SK-N-SH treated with all-trans-retinoic acid at 6 μM for 48 hours (cell line): ENCODE data around the gene EDIL3.

Source experiments
- ATAC-seq: fragments of 200-7000 bp; cut with Tn5 transposase; 3 replicates; pipeline ENCODE4 v1.9.1; 2020; ENCODE audit warnings: mild to moderate bottlenecking, moderate library complexity
- ARNTL ChIP-seq: fragments of 450-650 bp; formaldehyde crosslinking; IDR thresholded peaks from 2 replicates; pipeline ENCODE4 v1.5.0; 2020; ENCODE audit warnings: low read depth, mild to moderate bottlenecking, moderate library complexity, borderline replicate concordance
- BACH2 ChIP-seq: fragments of 250-450 bp; sonication (Bioruptor Pico); IDR thresholded peaks from 2 replicates; pipeline ENCODE4 v1.9.0; 2021; ENCODE audit warnings: mild to moderate bottlenecking, borderline replicate concordance
- CSDC2 ChIP-seq: fragments of 250-450 bp; sonication (Bioruptor Pico); IDR thresholded peaks from 2 replicates; pipeline ENCODE4 v1.5.0; 2020; ENCODE audit warnings: mild to moderate bottlenecking, moderate library complexity
- ESRRG ChIP-seq: fragments of 250-450 bp; sonication (Bioruptor Pico); IDR thresholded peaks from 2 replicates; pipeline ENCODE4 v1.6.1; 2021; ENCODE audit warnings: mild to moderate bottlenecking
- GLIS3 ChIP-seq: fragments of 250-450 bp; sonication (Bioruptor Pico); IDR thresholded peaks from 2 replicates; pipeline ENCODE4 v1.5.0; 2020; ENCODE audit warnings: mild to moderate bottlenecking, moderate library complexity
- ISL1 ChIP-seq: fragments of 250-450 bp; sonication (Bioruptor Pico); IDR thresholded peaks from 2 replicates; pipeline ENCODE4 v2.1.2; 2022; ENCODE audit warnings: mild to moderate bottlenecking, moderate library complexity
- OSR1 ChIP-seq: fragments of 250-450 bp; sonication (Bioruptor Pico); IDR thresholded peaks from 2 replicates; pipeline ENCODE4 v1.8.0; 2022; ENCODE audit warnings: moderate library complexity, mild to moderate bottlenecking, inconsistent platforms
- PPARA ChIP-seq: fragments of 250-450 bp; sonication (Bioruptor Pico); IDR thresholded peaks from 2 replicates; pipeline ENCODE4 v1.5.0; 2020; ENCODE audit warnings: mild to moderate bottlenecking, borderline replicate concordance
- RARB ChIP-seq: fragments of 250-450 bp; sonication (Bioruptor Pico); IDR thresholded peaks from 2 replicates; pipeline ENCODE4 v1.8.0; 2021; ENCODE audit warnings: mild to moderate bottlenecking, moderate library complexity
- SNAI2 ChIP-seq: fragments of 250-450 bp; sonication (Bioruptor Pico); IDR thresholded peaks from 2 replicates; pipeline ENCODE4 v1.5.0; 2020; ENCODE audit warnings: mild to moderate bottlenecking, moderate library complexity
- TCF4 ChIP-seq: fragments of 250-450 bp; sonication (Bioruptor Pico); IDR thresholded peaks from 2 replicates; pipeline ENCODE4 v1.8.0; 2021; ENCODE audit warnings: mild to moderate bottlenecking, moderate library complexity, borderline replicate concordance
- TOX ChIP-seq: fragments of 250-450 bp; sonication (Bioruptor Pico); IDR thresholded peaks from 2 replicates; pipeline ENCODE4 v1.8.0; 2021; ENCODE audit warnings: mild to moderate bottlenecking, moderate library complexity, borderline replicate concordance
- ZC3H10 ChIP-seq: fragments of 250-450 bp; sonication (Bioruptor Pico); IDR thresholded peaks from 2 replicates; pipeline ENCODE4 v1.5.1; 2021; ENCODE audit warnings: mild to moderate bottlenecking, moderate library complexity
- ZNF565 ChIP-seq: fragments of 450-650 bp; formaldehyde crosslinking; conservative IDR thresholded peaks from 2 replicates; pipeline ENCODE4 v1.5.0; 2020; ENCODE audit warnings: low read depth, mild to moderate bottlenecking, moderate library complexity
- ZNF70 ChIP-seq: fragments of 450-650 bp; formaldehyde crosslinking; IDR thresholded peaks from 2 replicates; pipeline ENCODE4 v1.5.0; 2020; ENCODE audit warnings: mild to moderate bottlenecking, moderate library complexity
- ZNF8 ChIP-seq: fragments of 450-650 bp; formaldehyde crosslinking; IDR thresholded peaks from 2 replicates; pipeline ENCODE4 v1.5.0; 2020; ENCODE audit warnings: mild to moderate bottlenecking, moderate library complexity
- TF ChIP-seq, protein P1 (sequence below): fragments of 250-450 bp; sonication (Bioruptor Pico); IDR thresholded peaks from 2 replicates; pipeline ENCODE4 v1.8.0; 2020; ENCODE audit warnings: mild to moderate bottlenecking, moderate library complexity, borderline replicate concordance
- TF ChIP-seq, protein P2 (sequence below): fragments of 250-450 bp; sonication (Bioruptor Pico); IDR thresholded peaks from 2 replicates; pipeline ENCODE4 v1.5.0; 2020; ENCODE audit warnings: mild to moderate bottlenecking, moderate library complexity
- TF ChIP-seq, protein P3 (sequence below): fragments of 250-450 bp; sonication (Bioruptor Pico); IDR thresholded peaks from 2 replicates; pipeline ENCODE4 v1.5.1; 2021; ENCODE audit warnings: mild to moderate bottlenecking, moderate library complexity
- TF ChIP-seq, protein P4 (sequence below): fragments of 250-450 bp; sonication (Bioruptor Pico); IDR thresholded peaks from 2 replicates; pipeline ENCODE4 v1.8.0; 2021; ENCODE audit warnings: low read depth, mild to moderate bottlenecking, moderate library complexity, borderline replicate concordance

EDIL3 gene

DNA sequence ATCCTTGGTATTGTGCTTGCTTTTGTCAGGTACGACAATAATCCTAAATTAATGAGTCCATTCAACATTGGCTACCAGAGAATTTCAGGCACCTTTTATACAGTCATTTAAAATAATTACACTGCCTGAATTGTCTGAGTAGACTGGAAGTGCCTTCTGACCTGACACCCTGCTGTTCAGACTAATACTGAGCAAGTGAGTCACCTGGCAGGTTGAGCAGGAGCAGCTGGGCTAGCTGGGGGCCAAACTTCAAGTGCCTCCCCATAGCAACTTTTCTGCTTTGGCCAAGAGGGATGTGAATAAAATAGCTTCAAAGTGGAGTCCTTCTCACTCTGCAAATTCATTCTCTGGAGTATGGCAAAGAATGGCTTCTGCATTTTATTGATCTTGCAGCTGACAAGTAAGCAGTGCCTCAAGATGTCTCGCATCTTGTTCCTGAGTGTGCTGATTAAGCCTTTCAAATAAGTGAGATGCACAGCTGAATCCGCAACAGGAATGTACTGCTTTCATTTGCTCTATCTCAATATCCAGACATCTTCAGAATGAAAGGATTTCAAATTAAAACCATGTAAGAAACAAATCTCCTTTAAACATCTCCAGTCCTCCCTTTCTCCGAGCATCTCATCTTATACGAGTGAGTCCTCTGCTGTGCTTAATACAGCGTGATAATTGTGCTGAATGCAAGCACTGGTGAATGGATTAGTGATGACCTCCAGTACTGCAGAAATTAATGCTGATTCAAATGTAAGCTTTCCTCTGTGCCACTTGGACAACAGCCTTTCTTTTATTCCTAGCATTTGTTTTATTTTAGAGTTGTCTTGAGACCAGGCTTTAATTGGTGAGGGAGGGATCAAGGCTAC is 271.2 kb downstream of the EDIL3 start:
- TF ChIP-seq CSDC2 (CRISPR knock-in tag), result no peak
- no peak for TF ChIP-seq TOX (CRISPR knock-in tag)
- no peak for TF ChIP-seq ARNTL (CRISPR knock-in tag)
- TF ChIP-seq, protein P1, sequence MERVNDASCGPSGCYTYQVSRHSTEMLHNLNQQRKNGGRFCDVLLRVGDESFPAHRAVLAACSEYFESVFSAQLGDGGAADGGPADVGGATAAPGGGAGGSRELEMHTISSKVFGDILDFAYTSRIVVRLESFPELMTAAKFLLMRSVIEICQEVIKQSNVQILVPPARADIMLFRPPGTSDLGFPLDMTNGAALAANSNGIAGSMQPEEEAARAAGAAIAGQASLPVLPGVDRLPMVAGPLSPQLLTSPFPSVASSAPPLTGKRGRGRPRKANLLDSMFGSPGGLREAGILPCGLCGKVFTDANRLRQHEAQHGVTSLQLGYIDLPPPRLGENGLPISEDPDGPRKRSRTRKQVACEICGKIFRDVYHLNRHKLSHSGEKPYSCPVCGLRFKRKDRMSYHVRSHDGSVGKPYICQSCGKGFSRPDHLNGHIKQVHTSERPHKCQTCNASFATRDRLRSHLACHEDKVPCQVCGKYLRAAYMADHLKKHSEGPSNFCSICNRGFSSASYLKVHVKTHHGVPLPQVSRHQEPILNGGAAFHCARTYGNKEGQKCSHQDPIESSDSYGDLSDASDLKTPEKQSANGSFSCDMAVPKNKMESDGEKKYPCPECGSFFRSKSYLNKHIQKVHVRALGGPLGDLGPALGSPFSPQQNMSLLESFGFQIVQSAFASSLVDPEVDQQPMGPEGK (CRISPR knock-in tag), result no peak
- TF ChIP-seq BACH2, result no peak
- TF ChIP-seq ZNF70 (CRISPR knock-in tag), result no peak
- TF ChIP-seq ZNF8 (CRISPR knock-in tag), result no peak
- no peak for TF ChIP-seq RARB (CRISPR knock-in tag)
- no peak for TF ChIP-seq TCF4 (CRISPR knock-in tag)
- TF ChIP-seq ISL1 (CRISPR knock-in tag), result no peak
- TF ChIP-seq PPARA (CRISPR knock-in tag), result no peak
- no peak for TF ChIP-seq GLIS3 (CRISPR knock-in tag)
- TF ChIP-seq OSR1 (CRISPR knock-in tag), result no peak
- no peak for TF ChIP-seq ZC3H10
- TF ChIP-seq, protein P2, sequence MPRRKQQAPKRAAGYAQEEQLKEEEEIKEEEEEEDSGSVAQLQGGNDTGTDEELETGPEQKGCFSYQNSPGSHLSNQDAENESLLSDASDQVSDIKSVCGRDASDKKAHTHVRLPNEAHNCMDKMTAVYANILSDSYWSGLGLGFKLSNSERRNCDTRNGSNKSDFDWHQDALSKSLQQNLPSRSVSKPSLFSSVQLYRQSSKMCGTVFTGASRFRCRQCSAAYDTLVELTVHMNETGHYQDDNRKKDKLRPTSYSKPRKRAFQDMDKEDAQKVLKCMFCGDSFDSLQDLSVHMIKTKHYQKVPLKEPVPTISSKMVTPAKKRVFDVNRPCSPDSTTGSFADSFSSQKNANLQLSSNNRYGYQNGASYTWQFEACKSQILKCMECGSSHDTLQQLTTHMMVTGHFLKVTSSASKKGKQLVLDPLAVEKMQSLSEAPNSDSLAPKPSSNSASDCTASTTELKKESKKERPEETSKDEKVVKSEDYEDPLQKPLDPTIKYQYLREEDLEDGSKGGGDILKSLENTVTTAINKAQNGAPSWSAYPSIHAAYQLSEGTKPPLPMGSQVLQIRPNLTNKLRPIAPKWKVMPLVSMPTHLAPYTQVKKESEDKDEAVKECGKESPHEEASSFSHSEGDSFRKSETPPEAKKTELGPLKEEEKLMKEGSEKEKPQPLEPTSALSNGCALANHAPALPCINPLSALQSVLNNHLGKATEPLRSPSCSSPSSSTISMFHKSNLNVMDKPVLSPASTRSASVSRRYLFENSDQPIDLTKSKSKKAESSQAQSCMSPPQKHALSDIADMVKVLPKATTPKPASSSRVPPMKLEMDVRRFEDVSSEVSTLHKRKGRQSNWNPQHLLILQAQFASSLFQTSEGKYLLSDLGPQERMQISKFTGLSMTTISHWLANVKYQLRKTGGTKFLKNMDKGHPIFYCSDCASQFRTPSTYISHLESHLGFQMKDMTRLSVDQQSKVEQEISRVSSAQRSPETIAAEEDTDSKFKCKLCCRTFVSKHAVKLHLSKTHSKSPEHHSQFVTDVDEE, result no peak
- TF ChIP-seq, protein P3, sequence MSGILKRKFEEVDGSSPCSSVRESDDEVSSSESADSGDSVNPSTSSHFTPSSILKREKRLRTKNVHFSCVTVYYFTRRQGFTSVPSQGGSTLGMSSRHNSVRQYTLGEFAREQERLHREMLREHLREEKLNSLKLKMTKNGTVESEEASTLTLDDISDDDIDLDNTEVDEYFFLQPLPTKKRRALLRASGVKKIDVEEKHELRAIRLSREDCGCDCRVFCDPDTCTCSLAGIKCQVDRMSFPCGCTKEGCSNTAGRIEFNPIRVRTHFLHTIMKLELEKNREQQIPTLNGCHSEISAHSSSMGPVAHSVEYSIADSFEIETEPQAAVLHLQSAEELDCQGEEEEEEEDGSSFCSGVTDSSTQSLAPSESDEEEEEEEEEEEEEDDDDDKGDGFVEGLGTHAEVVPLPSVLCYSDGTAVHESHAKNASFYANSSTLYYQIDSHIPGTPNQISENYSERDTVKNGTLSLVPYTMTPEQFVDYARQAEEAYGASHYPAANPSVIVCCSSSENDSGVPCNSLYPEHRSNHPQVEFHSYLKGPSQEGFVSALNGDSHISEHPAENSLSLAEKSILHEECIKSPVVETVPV (CRISPR knock-in tag), result no peak

DNA sequence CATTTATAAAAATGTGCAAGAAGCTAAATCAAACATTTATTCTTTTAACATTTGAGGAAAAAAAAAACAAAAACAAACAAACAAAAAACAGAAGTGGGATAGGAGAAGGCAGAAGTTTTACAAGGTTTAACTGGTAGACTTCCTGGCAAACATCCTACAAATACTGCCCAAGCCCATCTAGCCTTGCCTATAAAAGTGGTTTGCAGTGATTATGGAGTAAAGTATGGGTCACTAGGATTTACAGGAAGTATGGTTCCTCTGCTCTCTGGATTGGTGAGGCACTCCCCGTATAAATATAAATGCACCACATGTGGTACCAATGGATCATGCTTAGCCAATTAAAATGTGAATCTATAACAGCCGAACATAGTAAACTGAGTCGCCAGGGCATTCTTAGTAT is 291.9 kb downstream of the EDIL3 start:
- ATAC-seq, result no peak
- TF ChIP-seq ESRRG (CRISPR knock-in tag) (no peak), CSDC2 (CRISPR knock-in tag) (no peak), TOX (CRISPR knock-in tag) (no peak), OSR1 (CRISPR knock-in tag) (no peak), ZNF8 (CRISPR knock-in tag) (no peak), ZC3H10 (no peak), ISL1 (CRISPR knock-in tag) (no peak), ZNF565 (no peak), PPARA (CRISPR knock-in tag) (no peak), ZNF70 (CRISPR knock-in tag) (no peak), BACH2 (no peak), SNAI2 (no peak), GLIS3 (CRISPR knock-in tag) (no peak)
- TF ChIP-seq, protein P1 (CRISPR knock-in tag), result no peak
- TF ChIP-seq, protein P4, sequence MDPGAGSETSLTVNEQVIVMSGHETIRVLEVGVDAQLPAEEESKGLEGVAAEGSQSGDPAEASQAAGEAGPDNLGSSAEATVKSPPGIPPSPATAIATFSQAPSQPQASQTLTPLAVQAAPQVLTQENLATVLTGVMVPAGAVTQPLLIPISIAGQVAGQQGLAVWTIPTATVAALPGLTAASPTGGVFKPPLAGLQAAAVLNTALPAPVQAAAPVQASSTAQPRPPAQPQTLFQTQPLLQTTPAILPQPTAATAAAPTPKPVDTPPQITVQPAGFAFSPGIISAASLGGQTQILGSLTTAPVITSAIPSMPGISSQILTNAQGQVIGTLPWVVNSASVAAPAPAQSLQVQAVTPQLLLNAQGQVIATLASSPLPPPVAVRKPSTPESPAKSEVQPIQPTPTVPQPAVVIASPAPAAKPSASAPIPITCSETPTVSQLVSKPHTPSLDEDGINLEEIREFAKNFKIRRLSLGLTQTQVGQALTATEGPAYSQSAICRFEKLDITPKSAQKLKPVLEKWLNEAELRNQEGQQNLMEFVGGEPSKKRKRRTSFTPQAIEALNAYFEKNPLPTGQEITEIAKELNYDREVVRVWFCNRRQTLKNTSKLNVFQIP, result no peak
- TF ChIP-seq, protein P2, result no peak
- TF ChIP-seq, all 23 proteins: peak for 0

More for the DNA sequence above, 271.2 kb downstream of the EDIL3 start:
- ATAC-seq, result no peak
